Measurements from ENCODE around the gene TBX18. TPM values are rescaled to one million over a fixed set of nuclear protein-coding genes. Genes with fewer than 3 reads are reported as not detected.

Gene TBX18
- total RNA-seq, 2 donors from 2014 or later = 0.49 to 0.78 TPM

GRCh38 chr6:84707171-84707570 lies 57.2 kb downstream of the TBX18 start:
- DNase-seq (no peak), ATAC-seq (no peak)
- intact Hi-C loops (cut with DNase I, micrococcal nuclease) = no loop called here

- DNase-seq (no peak), ATAC-seq (no peak)
- intact Hi-C loops (cut with DNase I, micrococcal nuclease) = no loop called here
These were observed 68.2 kb downstream of the TBX18 start for GRCh38 chr6:84696166-84696565.

DNA sequence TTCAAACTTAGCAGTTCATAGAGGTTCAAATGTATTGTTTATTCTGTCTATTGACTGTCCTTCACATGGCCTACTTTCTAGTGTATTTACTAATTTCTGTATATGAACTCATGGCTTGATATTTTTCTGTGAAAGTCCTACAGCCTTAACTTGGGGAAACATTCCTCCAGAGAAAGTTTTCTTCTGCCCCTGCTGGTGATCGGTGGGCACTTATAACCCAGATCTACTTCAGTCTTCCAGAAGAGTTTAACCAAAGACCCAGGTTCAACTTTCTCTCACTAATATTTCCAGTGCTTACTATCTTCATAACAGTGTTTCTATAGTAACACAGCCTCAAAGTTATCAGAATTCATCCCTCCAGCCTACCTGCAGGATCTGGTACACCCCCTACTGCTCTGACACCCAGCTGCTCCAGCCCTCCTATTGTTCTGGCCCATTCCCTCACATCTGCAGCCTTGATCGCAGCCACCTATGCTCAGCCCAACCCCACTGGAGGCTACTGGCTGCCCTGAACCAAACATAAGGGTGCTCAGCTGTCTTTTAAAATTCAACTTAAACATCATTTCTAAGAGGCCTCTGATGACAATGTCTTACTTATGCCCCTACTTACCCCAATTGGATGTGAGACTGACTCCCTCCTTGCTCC lies 72.3 kb downstream of the TBX18 start:
- DNase-seq = no peak

DNA sequence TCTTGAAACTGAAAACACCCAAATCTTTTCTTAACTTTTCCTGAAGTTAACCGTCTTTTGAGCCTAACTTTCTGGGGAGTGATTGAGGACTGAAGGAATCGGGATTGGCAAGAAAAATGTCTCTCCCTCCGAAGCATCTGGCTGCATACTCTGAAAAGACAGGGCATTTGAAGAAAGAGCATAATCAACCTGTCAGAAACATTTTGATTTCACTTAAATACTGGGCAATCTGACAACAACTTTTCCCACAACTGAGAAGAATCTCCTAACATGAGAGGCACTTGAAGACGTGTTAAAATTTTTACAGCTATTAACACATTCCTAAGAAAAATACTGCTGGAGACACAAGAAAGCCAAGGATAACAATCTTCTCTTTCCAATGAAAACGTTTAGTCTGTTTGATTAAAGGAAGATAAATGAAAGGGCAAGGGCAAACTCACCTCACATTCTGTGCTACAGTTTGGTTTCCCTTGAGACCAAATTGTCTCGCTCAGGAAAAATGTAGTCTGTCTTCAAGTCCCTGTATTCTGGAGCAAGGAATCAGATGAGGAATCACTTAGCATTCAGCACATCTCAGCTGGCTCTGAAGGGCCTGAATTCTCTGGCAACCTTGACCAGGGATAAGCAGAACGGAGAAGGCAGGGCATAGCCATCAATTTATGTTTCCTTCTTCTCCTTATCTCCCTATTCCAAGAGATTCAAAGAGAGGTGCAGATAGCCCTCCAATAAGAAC lies 76.1 kb downstream of the TBX18 start:
- intact Hi-C loops (cut with DNase I, micrococcal nuclease) = no loop called here
- DNase-seq = no peak
- ATAC-seq = no peak

More for the DNA sequence above, 72.3 kb downstream of the TBX18 start:
- ATAC-seq = no peak
- intact Hi-C loops (cut with DNase I, micrococcal nuclease) = no loop called here

- no peak for ATAC-seq
- intact Hi-C loops (cut with DNase I, micrococcal nuclease) = no loop called here
- no peak for DNase-seq
These were observed 77.0 kb downstream of the TBX18 start for GRCh38 chr6:84687431-84687830.

GRCh38 chr6:84685983-84686584 lies 78.3 kb downstream of the TBX18 start:
- intact Hi-C loops (cut with DNase I, micrococcal nuclease) = no loop called here
- no peak for DNase-seq
- no peak for ATAC-seq

DNA sequence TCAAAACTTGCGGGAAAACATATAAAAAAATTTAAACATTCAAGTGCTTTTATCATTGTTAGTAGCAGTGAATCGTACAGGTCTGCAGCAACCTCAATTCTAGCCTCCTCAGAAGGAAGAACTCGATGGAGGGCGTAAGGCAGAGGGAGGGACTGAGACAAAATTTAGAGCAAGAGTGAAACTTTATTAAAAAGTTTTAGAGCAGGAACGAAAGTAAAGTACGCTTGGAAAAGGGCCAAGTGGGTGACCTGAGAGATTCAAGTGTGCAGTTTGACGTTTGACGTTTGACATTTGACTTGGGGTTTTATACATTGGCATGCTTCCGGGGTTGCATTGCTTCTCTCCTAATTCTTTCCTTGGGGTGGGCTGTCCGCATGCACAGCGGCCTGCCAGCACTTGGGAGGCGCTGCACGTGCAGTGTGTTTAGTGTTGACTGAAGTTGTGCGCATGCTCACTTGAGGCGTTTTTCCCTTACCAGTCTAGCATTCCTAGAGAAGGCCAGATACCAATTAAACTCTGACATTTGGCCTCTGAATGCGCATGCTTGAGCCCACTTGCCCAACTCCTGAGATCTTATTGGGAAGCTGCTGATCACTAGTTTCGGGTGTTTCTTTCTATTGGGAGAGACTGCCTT lies 82.6 kb downstream of the TBX18 start:
- ATAC-seq (no peak), DNase-seq (no peak)
- intact Hi-C loops (cut with DNase I, micrococcal nuclease) = no loop called here

- ATAC-seq = no peak
- intact Hi-C loops (cut with DNase I, micrococcal nuclease) = no loop called here
- no peak for DNase-seq
These were observed 88.7 kb downstream of the TBX18 start for GRCh38 chr6:84675651-84676050.

DNA sequence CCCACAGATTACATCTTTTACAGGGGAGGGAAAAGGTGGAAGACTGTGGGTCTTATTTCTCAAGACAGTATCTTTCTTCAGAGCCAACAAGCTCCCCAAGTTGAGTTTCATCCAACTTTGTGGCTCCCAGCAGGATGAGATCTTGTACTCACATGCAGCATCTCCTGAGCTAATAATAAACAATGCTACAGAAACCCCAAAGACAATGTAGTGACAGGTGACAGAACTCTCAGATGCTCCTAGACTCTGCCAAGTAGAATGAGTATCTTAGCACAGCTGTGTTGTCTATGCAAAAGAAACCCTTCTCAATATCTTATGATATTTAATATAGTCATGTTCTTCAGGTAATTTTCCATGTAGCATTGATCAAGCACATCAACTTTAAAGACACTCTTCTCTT lies 90.0 kb downstream of the TBX18 start:
- ATAC-seq (no peak), DNase-seq (no peak)
- intact Hi-C loops (cut with DNase I, micrococcal nuclease) = no loop called here

DNA sequence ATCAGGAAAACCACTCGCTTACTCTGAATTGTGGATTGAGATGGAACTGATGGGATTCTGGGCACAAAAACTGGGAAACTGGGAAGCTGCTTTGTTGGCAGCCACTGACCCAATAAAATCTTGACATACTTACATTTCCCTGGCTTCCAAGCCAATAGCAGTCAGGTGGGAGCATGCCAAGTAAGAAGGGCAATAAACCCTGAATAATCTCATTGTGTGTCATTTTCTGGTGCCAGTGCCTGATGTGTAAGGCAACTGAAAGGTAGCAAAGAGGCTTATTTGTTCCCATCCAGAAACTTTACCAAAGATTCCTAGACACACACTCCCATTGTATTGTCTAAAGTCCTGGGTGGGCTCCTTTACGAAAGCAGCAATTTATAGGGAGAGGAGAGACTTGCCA lies 93.2 kb downstream of the TBX18 start:
- intact Hi-C loops (cut with DNase I, micrococcal nuclease) = no loop called here
- ATAC-seq (peak; percentile 45), DNase-seq (no peak)

GRCh38 chr6:84669945-84670344 lies 94.5 kb downstream of the TBX18 start:
- no peak for DNase-seq
- intact Hi-C loops (cut with DNase I, micrococcal nuclease) = no loop called here
- no peak for ATAC-seq

- intact Hi-C loops (cut with DNase I, micrococcal nuclease) = no loop called here
- ATAC-seq (no peak), DNase-seq (no peak)
These were observed 96.9 kb downstream of the TBX18 start for GRCh38 chr6:84667252-84668213.

GRCh38 chr6:84665401-84665800 lies 99.0 kb downstream of the TBX18 start:
- intact Hi-C loops (cut with DNase I, micrococcal nuclease) = no loop called here
- DNase-seq (no peak), ATAC-seq (no peak)

- intact Hi-C loops (cut with DNase I, micrococcal nuclease) = no loop called here
- DNase-seq (no peak), ATAC-seq (no peak)
These were observed 100.5 kb downstream of the TBX18 start for GRCh38 chr6:84663866-84664265.

DNA sequence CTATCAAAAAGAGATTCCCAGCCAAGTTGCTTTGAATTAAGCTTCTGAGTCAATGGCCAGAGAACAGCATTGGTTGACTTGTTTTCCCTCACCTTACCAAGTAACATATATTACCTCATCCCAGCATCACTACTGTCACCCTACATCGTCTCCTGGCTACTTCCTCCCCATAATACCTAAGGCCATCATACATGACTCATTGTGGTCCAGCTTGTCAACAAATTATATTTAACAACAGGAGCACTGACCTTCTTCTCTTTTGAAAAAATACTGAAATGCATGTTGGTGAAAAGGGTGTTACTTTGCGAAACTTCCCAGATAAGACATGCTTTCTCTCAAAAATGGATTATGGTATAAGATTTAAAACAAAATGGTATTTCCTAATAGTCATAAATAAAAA lies 106.9 kb downstream of the TBX18 start:
- intact Hi-C loops (cut with DNase I, micrococcal nuclease) = no loop called here
- DNase-seq (no peak), ATAC-seq (no peak)

GRCh38 chr6:84657025-84657424 lies 107.4 kb downstream of the TBX18 start:
- no peak for ATAC-seq
- intact Hi-C loops (cut with DNase I, micrococcal nuclease) = no loop called here
- no peak for DNase-seq

- no peak for DNase-seq
- ATAC-seq = no peak
- intact Hi-C loops (cut with DNase I, micrococcal nuclease) = no loop called here
These were observed 111.3 kb downstream of the TBX18 start for GRCh38 chr6:84653027-84653551.

GRCh38 chr6:84652356-84653026 lies 111.9 kb downstream of the TBX18 start:
- no peak for ATAC-seq
- intact Hi-C loops (cut with DNase I, micrococcal nuclease) = no loop called here
- DNase-seq = no peak

Measured in left colon (tissue), 2 donors.